CD14-positive monocyte (primary cell): Measurements from ENCODE around the gene SLC6A11. TPM values are rescaled to one million over a fixed set of nuclear protein-coding genes. Genes with fewer than 3 reads are reported as not detected.

Experiments used
- DNase-seq, 3 donors: peaks; one replicate each; pipeline ENCODE4 v3.0.0-alpha.2; 2011 to 2022
- H2AFZ ChIP-seq: 2 replicates; pipeline ENCODE4 v1.6.0; 2012; ENCODE audit warnings: mild to moderate bottlenecking, low read depth, low read length, inconsistent platforms; ENCODE audit not compliant: insufficient read depth, poor library complexity, severe bottlenecking
- H3K27ac ChIP-seq, 2 donors: 1 replicate in 1 of 2; 2 replicates in 1 of 2; pipeline ENCODE4 v1.5.1; 2012 to 2013; ENCODE audit warnings: low read length in 2 of 2, control low read depth in 1 of 2, inconsistent platforms in 1 of 2, low read depth in 1 of 2, mild to moderate bottlenecking in 1 of 2
- H3K27me3 ChIP-seq, 2 donors: one replicate each; pipeline versions ENCODE4 v1.6.0 to v1.6.1; 2011 to 2013; ENCODE audit warnings: low read length in 2 of 2; ENCODE audit not compliant: control insufficient read depth in 2 of 2, insufficient read depth in 2 of 2
- H3K36me3 ChIP-seq, 2 donors: replicated peaks in 1 of 2; 1 replicate in 1 of 2; 2 replicates in 1 of 2; pipeline versions ENCODE4 v1.5.1 to v1.6.1; 2012 to 2013; ENCODE audit warnings: low read length in 2 of 2, control low read depth in 1 of 2, inconsistent platforms in 1 of 2, mild to moderate bottlenecking in 1 of 2; ENCODE audit not compliant: insufficient read depth in 2 of 2, control insufficient read depth in 1 of 2
- H3K4me1 ChIP-seq, 2 donors: 1 replicate in 1 of 2; 2 replicates in 1 of 2; pipeline versions ENCODE4 v1.5.1 to v1.6.1; 2012 to 2013; ENCODE audit warnings: low read length in 2 of 2, control low read depth in 1 of 2, inconsistent platforms in 1 of 2, mild to moderate bottlenecking in 1 of 2, moderate library complexity in 1 of 2; ENCODE audit not compliant: insufficient read depth in 2 of 2, control insufficient read depth in 1 of 2
- H3K4me2 ChIP-seq: replicated peaks from 2 replicates; pipeline ENCODE3; 2012; ENCODE audit warnings: low read length, moderate library complexity, mild to moderate bottlenecking; ENCODE audit not compliant: poor library complexity, severe bottlenecking; ENCODE audit errors: extremely low read depth
- H3K4me3 ChIP-seq, 3 experiments: fragments of 200-600 bp in 1 of 3; sonication (generic) in 1 of 3; replicated peaks in 1 of 3; 1 replicate in 2 of 3; 2 replicates in 1 of 3; pipeline ENCODE4 v1.5.1; 2011 to 2013; ENCODE audit warnings: low read length in 3 of 3, mild to moderate bottlenecking in 3 of 3, control low read depth in 2 of 3, low read depth in 2 of 3, inconsistent platforms in 1 of 3, moderate library complexity in 1 of 3
- H3K79me2 ChIP-seq: 2 replicates; pipeline ENCODE4 v1.6.0; 2012; ENCODE audit warnings: mild to moderate bottlenecking, control low read depth, inconsistent platforms, low read length, moderate library complexity; ENCODE audit not compliant: insufficient read depth
- H3K9ac ChIP-seq: 2 replicates; pipeline ENCODE4 v1.6.0; 2017; ENCODE audit warnings: low read length, mild to moderate bottlenecking; ENCODE audit not compliant: insufficient read depth, poor library complexity, severe bottlenecking
- H3K9me3 ChIP-seq, 2 donors: replicated peaks in 1 of 2; 1 replicate in 1 of 2; 2 replicates in 1 of 2; pipeline versions ENCODE4 v1.5.1 to v1.6.1; 2012 to 2013; ENCODE audit warnings: low read length in 2 of 2, control low read depth in 1 of 2; ENCODE audit not compliant: control insufficient read depth in 1 of 2, insufficient read depth in 1 of 2
- H4K20me1 ChIP-seq: 2 replicates; pipeline ENCODE4 v1.6.0; 2012; ENCODE audit warnings: mild to moderate bottlenecking, low read length, control low read depth, moderate library complexity; ENCODE audit not compliant: insufficient read depth
- H3K27ac Mint-ChIP-seq, 7 donors: one replicate each; pipeline ENCODE4 v1.8.0; 2020; ENCODE audit warnings: mild to moderate bottlenecking in 7 of 7, mixed read lengths in 7 of 7, moderate library complexity in 6 of 7, inconsistent platforms in 2 of 7
- H3K27me3 Mint-ChIP-seq, 3 donors: one replicate each; pipeline ENCODE4 v1.8.0; 2021 to 2022; ENCODE audit warnings: low read depth in 3 of 3, mild to moderate bottlenecking in 3 of 3, mixed read lengths in 3 of 3, moderate library complexity in 3 of 3, inconsistent platforms in 1 of 3
- H3K36me3 Mint-ChIP-seq, 2 donors: one replicate each; pipeline ENCODE4 v1.8.0; 2020; ENCODE audit warnings: mixed read lengths in 2 of 2, inconsistent platforms in 1 of 2, mild to moderate bottlenecking in 1 of 2
- H3K4me1 Mint-ChIP-seq: one replicate; pipeline ENCODE4 v1.8.0; 2020; ENCODE audit warnings: mild to moderate bottlenecking, mixed read lengths
- H3K4me3 Mint-ChIP-seq, 2 donors: one replicate each; pipeline ENCODE4 v1.8.0; 2020; ENCODE audit warnings: mild to moderate bottlenecking in 2 of 2, mixed read lengths in 2 of 2, moderate library complexity in 1 of 2
- H3K9me3 Mint-ChIP-seq, 7 donors: one replicate each; pipeline ENCODE4 v1.8.0; 2020 to 2022; ENCODE audit warnings: mixed read lengths in 7 of 7, mild to moderate bottlenecking in 6 of 7, moderate library complexity in 6 of 7, inconsistent platforms in 2 of 7
- WGBS: methylation state at CpG from one replicate; pipeline ENCODE4 v1.1.5; 2013; ENCODE audit warnings: missing lambda C conversion rate; ENCODE audit not compliant: insufficient coverage; 5-methylcytosine and 5-hydroxymethylcytosine counted together
- intact Hi-C, 2 donors: fragments of 100-400 bp; cut with micrococcal nuclease; formaldehyde crosslinking; loops; one replicate each; pipeline versions ENCODE4 v1.15.0 to v1.15.1; 2023
- polyA plus RNA-seq, 3 donors: library from polyadenylated mRNA; depleted of rRNA in 1 of 3; unstranded in 2 of 3; stranded (reverse) in 1 of 3; fragments of 300-500 nt in 2 of 3; fragments of >200 nt in 1 of 3; fragmentation: Illumina TruSeq in 2 of 3; gene quantifications; 1 replicate in 2 of 3; 2 replicates in 1 of 3; pipeline ENCODE4 v1.2.3, GENCODE V29; 2012 to 2021
- TF ChIP-seq, protein P1 (sequence below): fragments of 200-600 bp; IDR thresholded peaks from one replicate; pipeline ENCODE4 v1.8.0; 2022; ENCODE audit warnings: antibody characterized with exemption, mild to moderate bottlenecking

The SLC6A11 gene
- polyA plus RNA-seq, 3 donors = not detected

DNA sequence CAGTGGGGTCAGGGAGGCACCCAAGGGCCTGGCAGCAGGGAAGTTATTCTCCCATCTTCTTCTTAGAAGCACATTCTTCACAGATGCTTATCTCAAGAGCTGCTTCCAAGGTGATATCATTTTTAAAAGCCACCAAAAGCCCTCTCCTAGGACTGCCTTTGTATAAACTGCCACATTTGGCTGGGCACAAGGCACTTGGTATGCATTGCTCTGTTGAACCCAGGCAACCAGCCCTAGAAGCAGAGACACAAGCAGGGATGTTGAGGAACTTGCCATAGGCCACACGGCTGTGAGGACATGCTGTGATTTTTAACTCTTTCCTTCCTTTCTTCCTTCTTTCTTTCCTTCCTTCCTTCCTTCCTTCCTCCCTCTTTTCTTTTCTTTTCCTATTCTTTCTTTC lies 169.2 kb downstream of the SLC6A11 start:
- Histone ChIP-seq H3K79me2 (no peaks in the 10 kb centered on the region), H3K9ac (no peak overlapping the region), H3K27me3 (peaks cover 12 to 18% of the 10 kb centered on the region in 2 donors), H3K36me3 (no peaks in the 10 kb centered on the region), H2AFZ (no peak overlapping the region), H3K4me3 (no peak overlapping the region), H4K20me1 (no peaks in the 10 kb centered on the region), H3K4me2 (no peak overlapping the region), H3K4me1 (no peaks in the 10 kb centered on the region), H3K9me3 (no peaks in the 10 kb centered on the region), H3K27ac (no peak overlapping the region)
- peaks cover 0 to 2% (median 0%) of the 10 kb centered on the region in 7 donors for H3K9me3 Mint-ChIP-seq
- H3K27me3 Mint-ChIP-seq = peaks cover 25 to 41% (median 34%) of the 10 kb centered on the region in 3 donors
- DNase-seq = no peak
- no peak overlapping the region for H3K4me3 Mint-ChIP-seq
- TF ChIP-seq, protein P1, sequence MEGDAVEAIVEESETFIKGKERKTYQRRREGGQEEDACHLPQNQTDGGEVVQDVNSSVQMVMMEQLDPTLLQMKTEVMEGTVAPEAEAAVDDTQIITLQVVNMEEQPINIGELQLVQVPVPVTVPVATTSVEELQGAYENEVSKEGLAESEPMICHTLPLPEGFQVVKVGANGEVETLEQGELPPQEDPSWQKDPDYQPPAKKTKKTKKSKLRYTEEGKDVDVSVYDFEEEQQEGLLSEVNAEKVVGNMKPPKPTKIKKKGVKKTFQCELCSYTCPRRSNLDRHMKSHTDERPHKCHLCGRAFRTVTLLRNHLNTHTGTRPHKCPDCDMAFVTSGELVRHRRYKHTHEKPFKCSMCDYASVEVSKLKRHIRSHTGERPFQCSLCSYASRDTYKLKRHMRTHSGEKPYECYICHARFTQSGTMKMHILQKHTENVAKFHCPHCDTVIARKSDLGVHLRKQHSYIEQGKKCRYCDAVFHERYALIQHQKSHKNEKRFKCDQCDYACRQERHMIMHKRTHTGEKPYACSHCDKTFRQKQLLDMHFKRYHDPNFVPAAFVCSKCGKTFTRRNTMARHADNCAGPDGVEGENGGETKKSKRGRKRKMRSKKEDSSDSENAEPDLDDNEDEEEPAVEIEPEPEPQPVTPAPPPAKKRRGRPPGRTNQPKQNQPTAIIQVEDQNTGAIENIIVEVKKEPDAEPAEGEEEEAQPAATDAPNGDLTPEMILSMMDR = no peak
- H3K36me3 Mint-ChIP-seq = no peaks in the 10 kb centered on the region
- 50% methylated on average over 1 of the region's 1 CpG for WGBS
- H3K4me1 Mint-ChIP-seq = no peaks in the 10 kb centered on the region
- intact Hi-C loops = no loop called here
- H3K27ac Mint-ChIP-seq = no peak overlapping the region

DNA sequence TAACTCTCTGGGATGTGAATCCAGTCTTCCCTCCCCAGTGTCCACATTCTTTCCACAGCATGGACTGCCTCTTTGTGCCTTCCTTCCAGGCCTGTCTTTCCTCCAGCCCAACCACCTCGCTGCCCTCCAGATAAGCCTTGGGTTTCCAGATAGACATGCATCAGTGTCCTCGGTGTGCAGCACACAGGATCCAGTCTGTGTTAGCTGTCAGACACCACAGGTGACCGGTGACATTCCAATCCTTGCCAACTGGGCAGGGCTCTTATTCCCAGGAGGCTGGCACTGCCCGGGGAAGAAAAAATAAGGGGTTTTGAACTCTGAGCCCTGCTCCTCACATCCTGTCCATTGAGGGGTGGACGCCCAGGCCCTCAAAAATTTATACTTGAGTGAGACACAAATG lies 170.6 kb downstream of the SLC6A11 start:
- intact Hi-C loops = no loop called here
- Histone ChIP-seq H3K4me3 (no peak overlapping the region), H3K36me3 (no peaks in the 10 kb centered on the region), H3K4me2 (no peak overlapping the region), H3K9me3 (peaks cover 0 to 9% of the 10 kb centered on the region in 2 donors), H3K27me3 (peaks cover 21 to 32% of the 10 kb centered on the region in 2 donors), H3K4me1 (no peaks in the 10 kb centered on the region), H3K27ac (no peak overlapping the region), H4K20me1 (no peaks in the 10 kb centered on the region), H3K9ac (no peak overlapping the region), H2AFZ (no peak overlapping the region), H3K79me2 (no peaks in the 10 kb centered on the region)
- Mint-ChIP-seq H3K4me1 (no peaks in the 10 kb centered on the region), H3K27ac (no peak overlapping the region), H3K27me3 (peaks cover 34 to 44% (median 39%) of the 10 kb centered on the region in 3 donors), H3K36me3 (no peaks in the 10 kb centered on the region), H3K9me3 (peaks cover 0 to 6% (median 2%) of the 10 kb centered on the region in 7 donors), H3K4me3 (no peak overlapping the region)
- no peak for DNase-seq
- WGBS = 86% methylated on average over 4 of the region's 5 CpGs
- TF ChIP-seq, protein P1 = no peak
